K562 (cell line): ENCODE measurements around the gene TRMT44. TPM values are rescaled to one million over a fixed set of nuclear protein-coding genes. Genes with fewer than 3 reads are reported as not detected.

Source experiments
- ATAC-seq: fragments of 200-7000 bp; cut with Tn5 transposase; 3 replicates; pipeline ENCODE4 v1.9.1; 2020; ENCODE audit warnings: moderate library complexity
- BruUV-seq: library from RNA; stranded (reverse); fragments of 400-500 nt; replicated peaks from 2 replicates; lab custom pipeline; 2021; lab: Mats Ljungman, UMichigan
- CTCF ChIA-PET: fragments of 300-600 bp; formaldehyde crosslinking; extraction: SDS; loops from one replicate; lab custom pipeline; 2021; ENCODE audit warnings: low intra/inter-chr PET ratio; lab: Yijun Ruan, JAX
- POLR2A ChIA-PET: fragments of 300-600, 350-650 bp; sonication (Branson Sonifier 250); formaldehyde crosslinking; extraction: SDS; loops from one replicate; lab custom pipeline; 2021; ENCODE audit warnings: antibody characterized with exemption, inconsistent platforms; lab: Yijun Ruan, JAX
- DNase-seq, 4 experiments: peaks; one replicate each; pipeline versions ENCODE4 v3.0.0 to v3.0.0-alpha.2; 2011 to 2018; ENCODE audit warnings: low spot score in 3 of 4, mixed read lengths in 3 of 4; ENCODE audit errors: extremely low read depth in 1 of 4
- FAIRE-seq: peaks from 2 replicates; lab custom pipeline; 2011; peaks lifted over from hg19 to GRCh38; lab: Jason Lieb, UNC
- H2AFZ ChIP-seq: 2 replicates; pipeline ENCODE4 v1.6.0; 2011; ENCODE audit warnings: low read depth, low read length, control low read depth, inconsistent platforms
- H3K27ac ChIP-seq: fragments of 200-600 bp; 3 replicates; pipeline ENCODE4 v1.8.0; 2011; ENCODE audit warnings: low read depth, mild to moderate bottlenecking, control low read depth, inconsistent platforms, low read length, moderate library complexity, mixed read lengths; ENCODE audit errors: extremely low read depth
- H3K27me3 ChIP-seq, 2 experiments: fragments of 300-600 bp in 1 of 2; 2 replicates in 1 of 2; 3 replicates in 1 of 2; pipeline versions ENCODE4 v1.6.0 to v1.8.0; 2011; ENCODE audit warnings: inconsistent platforms in 2 of 2, low read length in 2 of 2, mild to moderate bottlenecking in 1 of 2, mixed read lengths in 1 of 2, moderate library complexity in 1 of 2; ENCODE audit not compliant: control insufficient read depth in 2 of 2, insufficient read depth in 2 of 2
- H3K36me3 ChIP-seq: fragments of 300-600 bp; 3 replicates; pipeline ENCODE4 v1.8.0; 2011; ENCODE audit warnings: mild to moderate bottlenecking, low read length, inconsistent platforms; ENCODE audit not compliant: control insufficient read depth, insufficient read depth
- H3K4me1 ChIP-seq, 2 experiments: fragments of 200-600 bp in 1 of 2; replicated peaks in 1 of 2; 2 replicates in 1 of 2; 3 replicates in 1 of 2; pipeline versions ENCODE4 v1.5.1 to v1.8.0; 2011; ENCODE audit warnings: inconsistent platforms in 2 of 2, low read length in 2 of 2, mild to moderate bottlenecking in 1 of 2, mixed read lengths in 1 of 2, moderate library complexity in 1 of 2; ENCODE audit not compliant: control insufficient read depth in 2 of 2, insufficient read depth in 2 of 2
- H3K4me2 ChIP-seq: 2 replicates; pipeline ENCODE4 v1.6.1; 2011; ENCODE audit warnings: low read length, control low read depth, inconsistent platforms, mixed read lengths; ENCODE audit not compliant: insufficient read depth
- H3K4me3 ChIP-seq: fragments of 200-600 bp; sonication (generic), shearing (Covaris generic); 2 replicates; pipeline ENCODE4 v1.5.1; 2016; ENCODE audit warnings: control low read depth, inconsistent platforms
- H3K79me2 ChIP-seq: fragments of 200-600 bp; 3 replicates; pipeline ENCODE4 v1.8.0; 2011; ENCODE audit warnings: low read length, inconsistent platforms; ENCODE audit not compliant: control insufficient read depth, insufficient read depth
- H3K9ac ChIP-seq, 2 experiments: 2 replicates each; pipeline versions ENCODE4 v1.6.0 to v1.6.1; 2011; ENCODE audit warnings: low read depth in 2 of 2, low read length in 2 of 2, control low read depth in 1 of 2, inconsistent platforms in 1 of 2, mild to moderate bottlenecking in 1 of 2, mixed read lengths in 1 of 2; ENCODE audit not compliant: insufficient read depth in 1 of 2
- H3K9me1 ChIP-seq: one replicate; pipeline ENCODE4 v1.6.0; 2011; ENCODE audit warnings: inconsistent platforms, mild to moderate bottlenecking, low read length, moderate library complexity; ENCODE audit not compliant: control insufficient read depth, insufficient read depth
- H3K9me3 ChIP-seq: replicated peaks from 2 replicates; pipeline ENCODE4 v1.5.1; 2011; ENCODE audit warnings: low read depth, low read length, inconsistent platforms; ENCODE audit not compliant: control insufficient read depth, insufficient read depth
- H4K20me1 ChIP-seq: replicated peaks from 2 replicates; pipeline ENCODE4 v1.6.1; 2011; ENCODE audit warnings: low read length, inconsistent platforms, mixed read lengths; ENCODE audit not compliant: control insufficient read depth, insufficient read depth
- TFAP4 ChIP-seq: sonication (generic); formaldehyde crosslinking; IDR thresholded peaks from 2 replicates; pipeline ENCODE4 v1.8.0; 2022; ENCODE audit warnings: missing genetic modification reagents, mild to moderate bottlenecking, moderate library complexity, borderline replicate concordance
- WGBS: fragments of 100-300 bp; shearing (Covaris generic); methylation state at CpG from one replicate; pipeline ENCODE4 v1.1.6; 2016; ENCODE audit warnings: low coverage, mixed read lengths; ENCODE audit not compliant: insufficient coverage; ENCODE audit errors: missing lambda C conversion rate; 5-methylcytosine and 5-hydroxymethylcytosine counted together
- in situ Hi-C: fragments of 300-500 bp; cut with MboI; formaldehyde crosslinking; loops from 4 replicates; pipeline ENCODE4 v1.15.0; 2018; ENCODE audit warnings: inconsistent platforms, mixed read lengths
- intact Hi-C: fragments of 100-400 bp; cut with micrococcal nuclease; formaldehyde crosslinking; loops from 2 replicates; pipeline ENCODE4 v1.14.2; 2022
- polyA plus RNA-seq, 8 experiments: library from polyadenylated mRNA; depleted of rRNA in 4 of 8; stranded (reverse) in 5 of 8; unstranded in 3 of 8; fragments of >200 nt; fragmentation: Nextera tagmentation in 2 of 8; fragmentation: Illumina TruSeq in 1 of 8; extraction: Ambion mirVana in 2 of 8; extraction: Trizol in 1 of 8; gene quantifications; 2 replicates each; pipeline versions ENCODE4 v1.2.1 to v1.2.3, GENCODE V29; 2011 to 2014; ENCODE audit warnings: inconsistent platforms in 1 of 8, missing spikeins in 1 of 8
- total RNA-seq, 7 experiments: library from RNA; depleted of rRNA in 6 of 7; stranded (reverse); fragments of >200 nt in 6 of 7; fragmentation: Illumina TruSeq in 2 of 7; extraction: Trizol in 2 of 7; gene quantifications; 2 replicates each; pipeline versions ENCODE4 v1.2.1 to v1.2.3, GENCODE V29; 2011 to 2021; ENCODE audit warnings: low replicate concordance in 1 of 7
- TF ChIP-seq, protein P1 (sequence below): fragments of 450-650 bp; IDR thresholded peaks from 2 replicates; pipeline ENCODE4 v1.6.1; 2016; ENCODE audit warnings: low read depth

Gene TRMT44
- total and polyA plus RNA-seq, 9 of the 15 experiments (the other 6 are each of a cell fraction or from before 2014, with no cell fraction given), result 1.2 to 18.6 (median 10.0) TPM

DNA sequence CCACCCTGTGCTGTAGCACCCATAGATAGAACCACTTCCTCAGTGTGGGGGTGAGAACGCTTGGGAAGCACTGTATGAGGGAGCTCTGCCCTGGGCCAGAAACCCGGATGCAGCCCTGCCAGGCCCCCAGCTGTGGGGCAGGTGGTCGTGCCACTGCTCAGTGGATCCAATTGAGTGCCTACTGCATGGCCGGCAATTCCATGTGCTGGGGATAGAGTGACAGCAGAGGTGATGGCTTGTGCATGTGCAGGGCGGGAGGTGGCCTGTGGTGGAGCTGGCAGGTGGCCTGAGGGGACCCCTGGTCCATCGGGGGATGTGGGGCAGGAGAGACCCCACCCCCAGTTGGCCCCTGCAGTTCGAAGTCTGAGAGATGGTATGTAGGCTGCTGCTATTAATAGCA is 60.4 kb downstream of the TRMT44 start:
- no peak for DNase-seq
- WGBS, result 31% methylated on average over 7 of the region's 7 CpGs
- no TSS peak for BruUV-seq
- Histone ChIP-seq H3K4me1 (peaks cover 0 to 17% of the 10 kb centered on the region in 2 experiments; a peak in 1 of 5 replicates), H3K9me3 (no peaks in the 10 kb centered on the region; the same call in 1 of the 2 replicates), H3K4me2 (no peak overlapping the region), H4K20me1 (no peaks in the 10 kb centered on the region), H3K4me3 (no peak overlapping the region), H3K36me3 (no peaks in the 10 kb centered on the region), H3K9me1 (peaks cover 5% of the 10 kb centered on the region), H3K9ac (no peak overlapping the region), H3K27ac (no peak overlapping the region), H3K27me3 (peaks cover 0 to 5% of the 10 kb centered on the region in 2 experiments; a peak in 1 of 5 replicates), H2AFZ (no peak overlapping the region), H3K79me2 (no peaks in the 10 kb centered on the region)
- ATAC-seq, result no peak
- FAIRE-seq, result no peak
- ChIA-PET CTCF (no interaction called here), POLR2A (interaction anchor here (0.9 to 1.2 kb wide), 2 partner anchors 11 to 18 kb away, joined by 3 read pairs; no protein-coding TSS in a partner anchor)
- TF ChIP-seq TFAP4, result no peak
- TF ChIP-seq, protein P1, sequence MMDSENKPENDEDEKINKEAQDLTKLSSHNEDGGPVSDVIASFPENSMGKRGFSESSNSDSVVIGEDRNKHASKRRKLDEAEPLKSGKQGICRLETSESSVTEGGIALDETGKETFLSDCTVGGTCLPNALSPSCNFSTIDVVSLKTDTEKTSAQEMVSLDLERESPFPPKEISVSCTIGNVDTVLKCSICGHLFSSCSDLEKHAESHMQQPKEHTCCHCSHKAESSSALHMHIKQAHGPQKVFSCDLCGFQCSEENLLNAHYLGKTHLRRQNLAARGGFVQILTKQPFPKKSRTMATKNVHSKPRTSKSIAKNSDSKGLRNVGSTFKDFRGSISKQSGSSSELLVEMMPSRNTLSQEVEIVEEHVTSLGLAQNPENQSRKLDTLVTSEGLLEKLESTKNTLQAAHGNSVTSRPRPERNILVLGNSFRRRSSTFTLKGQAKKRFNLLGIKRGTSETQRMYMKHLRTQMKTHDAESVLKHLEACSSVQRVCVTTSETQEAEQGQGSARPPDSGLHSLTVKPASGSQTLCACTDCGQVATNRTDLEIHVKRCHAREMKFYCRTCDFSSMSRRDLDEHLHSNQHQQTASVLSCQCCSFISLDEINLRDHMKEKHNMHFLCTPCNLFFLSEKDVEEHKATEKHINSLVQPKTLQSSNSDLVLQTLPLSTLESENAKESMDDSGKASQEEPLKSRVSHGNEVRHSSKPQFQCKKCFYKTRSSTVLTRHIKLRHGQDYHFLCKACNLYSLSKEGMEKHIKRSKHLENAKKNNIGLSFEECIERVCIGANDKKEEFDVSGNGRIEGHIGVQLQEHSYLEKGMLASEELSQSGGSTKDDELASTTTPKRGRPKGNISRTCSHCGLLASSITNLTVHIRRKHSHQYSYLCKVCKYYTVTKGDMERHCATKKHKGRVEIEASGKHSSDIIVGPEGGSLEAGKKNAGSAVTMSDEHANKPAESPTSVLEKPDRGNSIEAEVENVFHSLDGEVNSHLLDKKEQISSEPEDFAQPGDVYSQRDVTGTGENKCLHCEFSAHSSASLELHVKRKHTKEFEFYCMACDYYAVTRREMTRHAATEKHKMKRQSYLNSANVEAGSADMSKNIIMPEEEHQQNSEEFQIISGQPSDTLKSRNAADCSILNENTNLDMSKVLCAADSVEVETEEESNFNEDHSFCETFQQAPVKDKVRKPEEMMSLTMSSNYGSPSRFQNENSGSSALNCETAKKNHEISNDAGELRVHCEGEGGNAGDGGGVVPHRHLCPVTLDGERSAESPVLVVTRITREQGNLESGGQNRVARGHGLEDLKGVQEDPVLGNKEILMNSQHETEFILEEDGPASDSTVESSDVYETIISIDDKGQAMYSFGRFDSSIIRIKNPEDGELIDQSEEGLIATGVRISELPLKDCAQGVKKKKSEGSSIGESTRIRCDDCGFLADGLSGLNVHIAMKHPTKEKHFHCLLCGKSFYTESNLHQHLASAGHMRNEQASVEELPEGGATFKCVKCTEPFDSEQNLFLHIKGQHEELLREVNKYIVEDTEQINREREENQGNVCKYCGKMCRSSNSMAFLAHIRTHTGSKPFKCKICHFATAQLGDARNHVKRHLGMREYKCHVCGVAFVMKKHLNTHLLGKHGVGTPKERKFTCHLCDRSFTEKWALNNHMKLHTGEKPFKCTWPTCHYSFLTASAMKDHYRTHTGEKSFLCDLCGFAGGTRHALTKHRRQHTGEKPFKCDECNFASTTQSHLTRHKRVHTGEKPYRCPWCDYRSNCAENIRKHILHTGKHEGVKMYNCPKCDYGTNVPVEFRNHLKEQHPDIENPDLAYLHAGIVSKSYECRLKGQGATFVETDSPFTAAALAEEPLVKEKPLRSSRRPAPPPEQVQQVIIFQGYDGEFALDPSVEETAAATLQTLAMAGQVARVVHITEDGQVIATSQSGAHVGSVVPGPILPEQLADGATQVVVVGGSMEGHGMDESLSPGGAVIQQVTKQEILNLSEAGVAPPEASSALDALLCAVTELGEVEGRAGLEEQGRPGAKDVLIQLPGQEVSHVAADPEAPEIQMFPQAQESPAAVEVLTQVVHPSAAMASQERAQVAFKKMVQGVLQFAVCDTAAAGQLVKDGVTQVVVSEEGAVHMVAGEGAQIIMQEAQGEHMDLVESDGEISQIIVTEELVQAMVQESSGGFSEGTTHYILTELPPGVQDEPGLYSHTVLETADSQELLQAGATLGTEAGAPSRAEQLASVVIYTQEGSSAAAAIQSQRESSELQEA, result no peak
- intact Hi-C loops (no loop called here), in situ Hi-C loops (no loop called here)
